Brain pericyte (primary cell): Measurements from ENCODE around the gene DPF3.
A peak's percentile ranks its signal among the peaks of the same experiment; 100 is the strongest.

ENCODE experiments used
- DNase-seq: peaks from one replicate; pipeline ENCODE4 v3.0.0-alpha.2; 2012; ENCODE audit warnings: low read depth, low spot score

The DPF3 gene

DNA sequence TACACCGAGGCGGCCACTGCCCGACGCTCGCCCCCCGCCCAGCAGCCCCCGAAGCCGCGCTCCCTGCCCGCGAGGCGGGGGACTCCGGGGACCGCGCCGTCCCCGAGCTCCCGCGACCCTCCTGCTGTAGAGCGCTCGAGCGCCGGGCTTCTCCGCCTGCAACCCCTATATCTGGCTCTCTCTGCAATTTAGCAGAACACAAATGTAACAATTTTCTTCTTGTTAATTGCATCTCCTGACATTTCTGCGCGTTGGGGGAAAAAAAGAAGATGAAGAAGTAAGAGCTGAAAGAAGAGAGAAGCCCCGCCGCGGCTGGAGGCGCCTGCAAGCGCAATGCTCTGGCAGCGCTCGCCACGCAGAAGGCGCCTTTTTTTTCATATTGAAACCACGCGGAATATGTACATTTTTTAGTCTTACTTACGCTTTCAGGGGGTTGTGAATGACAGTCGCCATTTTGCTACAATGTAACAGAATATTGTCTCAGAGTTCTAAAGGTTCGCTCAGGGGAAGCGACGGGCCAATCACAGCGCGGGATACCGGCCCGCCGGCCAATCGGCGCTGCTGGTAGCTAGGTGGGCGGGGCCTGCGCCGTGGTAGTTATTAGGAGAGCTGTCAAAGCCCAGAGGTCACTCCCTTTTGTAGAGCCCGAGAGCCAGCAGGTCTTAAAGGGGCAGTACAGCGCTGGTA, at the start of gene DPF3:
Gene DPF3 (minus strand): TSS at position 466 of the 687 bp plus-strand sequence. CDS start 13 bp downstream, at position 453.
- peak; percentile 87 for DNase-seq

DNA sequence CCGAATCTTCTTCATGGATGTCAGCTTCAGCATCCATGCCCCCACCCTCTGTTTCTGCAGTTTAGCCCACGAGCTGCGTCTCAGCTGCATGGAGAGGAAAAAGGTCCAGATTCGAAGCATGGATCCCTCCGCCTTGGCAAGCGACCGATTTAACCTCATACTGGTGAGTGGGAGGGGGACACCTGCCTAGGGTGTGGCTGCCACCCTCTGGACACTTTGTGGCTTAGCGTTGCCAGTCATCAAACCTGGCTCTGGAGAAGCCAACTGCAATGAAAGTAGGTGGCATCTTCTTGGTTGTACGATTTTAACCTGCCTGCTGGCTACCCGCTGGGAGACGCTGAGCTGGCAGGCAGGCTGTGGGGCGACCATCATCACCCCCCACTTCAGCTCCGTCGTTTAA, 49.0 kb upstream of the DPF3 start:
- DNase-seq = no peak

DNA sequence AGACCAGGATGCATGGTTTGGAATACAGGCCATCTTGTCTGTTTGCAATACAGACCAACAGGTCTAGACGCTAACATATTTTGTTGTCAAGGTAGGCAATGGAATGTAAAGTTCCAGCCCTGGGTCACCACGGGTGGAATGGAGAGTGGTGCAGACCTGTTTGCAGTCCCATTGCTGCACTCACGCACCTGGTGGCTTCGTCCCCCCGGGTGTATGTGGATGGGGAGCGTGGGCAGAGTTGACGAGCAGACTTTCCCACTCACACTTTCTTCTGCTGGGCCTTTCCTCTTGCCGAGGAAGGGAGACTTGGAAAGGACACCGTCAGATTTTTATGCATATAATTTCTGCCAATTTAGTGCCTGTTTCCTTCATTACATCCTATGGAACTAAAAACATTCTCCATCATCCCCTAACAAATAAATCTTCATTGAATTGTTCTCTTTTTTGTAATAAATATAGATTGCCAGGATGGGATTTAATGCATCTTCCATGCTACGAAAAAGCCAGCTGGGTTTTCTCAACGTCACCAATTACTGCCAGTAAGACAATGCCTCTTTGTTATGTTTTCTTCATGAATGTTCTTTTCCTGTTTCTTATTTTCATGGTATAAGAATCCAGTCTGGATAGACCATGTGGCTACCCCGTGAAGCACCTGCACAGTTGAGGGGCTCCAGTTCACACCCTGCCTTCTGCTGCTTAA, 47.5 kb upstream of the DPF3 start:
- no peak for DNase-seq

DNA sequence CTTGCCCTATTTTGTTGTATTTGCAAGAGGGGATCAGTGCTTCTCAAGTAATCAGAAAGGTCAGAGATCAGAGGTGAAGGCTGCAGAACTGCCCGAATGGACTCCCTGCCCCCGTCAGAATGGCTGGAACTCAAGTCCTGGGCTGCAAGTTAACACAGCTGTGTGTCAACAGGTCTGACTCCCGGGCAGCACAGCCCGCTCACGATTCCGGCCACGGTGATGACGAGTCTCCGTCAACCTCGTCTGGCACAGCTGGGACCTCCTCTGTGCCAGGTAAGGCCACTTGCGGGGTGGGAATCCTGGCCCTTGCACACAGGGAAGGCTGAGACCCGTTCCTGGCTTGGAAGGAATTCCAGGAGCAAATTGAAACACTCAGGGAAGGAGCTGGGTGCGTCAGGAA, 45.7 kb upstream of the DPF3 start:
- no peak for DNase-seq

DNA sequence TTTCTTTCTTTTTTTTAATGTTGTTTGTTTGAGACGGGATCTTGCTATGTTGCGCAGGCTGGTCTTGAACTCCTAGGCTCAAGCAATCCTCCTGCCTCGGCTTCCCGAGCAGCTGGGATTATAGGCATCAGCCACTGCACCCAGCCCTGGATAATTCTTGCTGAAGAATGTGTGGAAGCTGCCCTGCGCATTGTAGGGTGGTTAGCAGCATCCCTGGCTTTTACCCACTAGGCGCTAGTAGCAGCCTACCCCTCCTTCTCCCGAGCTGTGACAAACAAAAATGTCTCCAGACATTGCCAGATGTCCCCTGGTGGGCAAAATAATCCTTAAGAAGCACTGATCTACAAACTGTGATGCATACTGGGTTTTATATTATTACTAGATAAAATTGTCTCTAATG, 39.0 kb upstream of the DPF3 start:
- DNase-seq = no peak

DNA sequence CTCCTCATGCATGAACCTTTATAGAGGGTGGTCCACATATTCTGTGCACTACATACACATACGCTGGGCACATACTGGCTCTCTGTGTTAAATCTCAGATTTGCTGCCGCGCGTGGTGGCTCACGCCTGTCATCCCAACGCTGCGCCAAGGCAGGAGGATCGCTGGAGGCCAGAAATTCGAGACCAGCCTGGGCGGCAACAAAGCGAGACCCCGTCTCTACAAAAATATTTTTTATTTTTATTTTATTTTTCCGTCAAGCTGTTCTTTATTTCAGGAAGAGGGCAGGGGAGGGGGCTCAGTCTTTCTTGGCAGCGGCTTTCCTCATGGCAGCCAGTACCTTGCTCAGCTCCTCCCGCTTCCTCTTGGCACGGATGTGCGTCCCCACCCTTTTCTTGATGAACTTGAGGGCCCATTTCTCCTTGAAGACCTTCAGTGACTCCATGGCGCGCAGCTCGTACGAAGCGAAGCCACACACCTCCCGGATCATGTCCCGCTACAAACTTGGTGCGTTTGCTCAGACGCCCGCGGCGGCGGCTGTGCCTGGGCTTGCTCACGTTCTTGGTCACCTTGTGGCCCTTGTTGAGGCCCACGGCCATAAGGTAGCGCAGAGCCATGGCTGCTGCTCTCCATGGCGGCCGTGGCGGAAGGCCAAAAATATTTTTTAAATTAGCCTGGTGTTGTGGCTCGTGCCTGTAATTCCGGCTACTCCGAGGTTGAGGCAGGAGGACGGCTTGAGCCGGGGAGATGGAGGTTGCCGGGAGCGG, 35.6 kb upstream of the DPF3 start:
- no peak for DNase-seq

DNA sequence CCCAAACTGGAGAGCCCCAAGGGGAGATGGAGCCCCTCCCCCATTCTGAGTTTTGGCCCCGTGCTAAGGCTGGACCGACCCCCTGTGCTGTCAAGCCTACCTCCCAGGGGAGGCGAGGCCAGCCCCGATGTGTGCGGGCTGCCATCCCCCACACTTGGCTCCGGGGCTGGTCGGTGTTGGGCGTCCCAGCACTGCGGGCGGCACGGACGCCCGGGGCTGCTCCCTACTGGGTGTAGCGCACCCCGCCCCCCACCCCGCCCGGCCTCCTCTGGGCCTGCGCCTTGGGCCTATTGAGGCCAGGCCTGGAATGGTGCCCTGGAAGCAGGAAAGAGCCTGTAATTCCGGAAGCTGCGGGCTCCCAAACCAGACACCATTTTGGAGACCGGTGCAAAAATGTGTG, 35.0 kb upstream of the DPF3 start:
- DNase-seq = no peak

DNA sequence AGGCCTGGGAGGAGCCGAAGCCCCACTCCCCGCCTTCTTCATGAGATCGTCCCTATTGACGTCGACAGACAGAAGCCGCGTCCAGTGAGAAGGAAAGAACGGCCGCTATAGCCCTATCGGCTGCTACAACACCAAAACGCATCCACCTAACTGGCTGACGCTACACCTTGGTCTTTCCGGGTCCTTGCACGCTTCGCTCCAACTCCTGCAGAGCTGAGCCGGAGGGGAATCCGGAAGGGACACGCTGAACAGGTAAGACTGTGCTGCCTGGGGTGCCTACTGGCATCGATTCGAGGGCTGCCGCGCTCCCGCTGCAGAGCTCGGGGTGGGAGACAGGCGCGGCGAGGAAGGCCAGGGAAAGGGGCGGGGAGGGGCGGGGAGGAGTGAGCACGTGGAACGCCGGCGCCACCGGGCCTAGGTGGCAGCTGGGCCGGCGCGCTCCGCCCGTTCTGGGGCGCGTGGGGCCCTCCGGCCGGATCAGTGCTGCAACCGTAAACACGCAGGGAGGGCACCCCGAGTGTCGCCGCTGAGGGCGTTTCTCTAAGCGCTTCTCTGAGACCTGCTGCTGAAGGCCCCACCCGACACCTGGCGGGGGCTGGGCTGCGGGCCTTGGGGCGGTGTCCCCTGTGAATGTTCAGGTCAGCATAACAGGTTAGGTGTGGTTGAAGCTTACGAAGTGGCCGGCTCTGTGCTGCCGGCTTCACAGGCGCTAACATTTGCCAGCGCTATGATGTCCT, 32.6 kb upstream of the DPF3 start, which contains the start of gene DCAF4:
Gene DCAF4 (plus strand): TSS at position 173 of the 737 bp plus-strand sequence. CDS start 11,515 bp downstream, outside the sequence.
- peak; percentile 94 for DNase-seq

DNA sequence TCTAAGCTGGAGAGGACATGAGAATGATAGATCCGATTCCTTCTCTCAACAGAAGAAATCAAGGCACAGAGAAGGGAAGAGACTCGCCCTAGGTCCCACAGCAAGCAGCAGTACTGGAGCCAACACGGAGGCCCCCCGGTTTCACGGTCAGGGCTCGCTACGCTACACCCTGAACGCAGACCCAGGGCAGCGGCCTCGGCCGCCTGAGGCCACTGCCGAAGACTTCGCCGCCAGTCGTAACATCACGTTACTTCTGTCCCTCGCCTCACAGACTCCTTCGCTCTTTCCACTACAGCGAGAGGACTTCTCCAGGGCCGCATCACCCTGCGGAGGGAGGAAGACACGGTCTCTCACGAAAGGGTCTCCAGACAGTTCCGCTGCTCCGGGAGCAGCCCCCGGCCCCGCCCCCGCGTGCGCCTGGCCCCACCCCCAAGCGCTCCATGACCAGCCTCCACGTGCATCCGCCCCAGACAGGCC, 32.0 kb upstream of the DPF3 start:
- no peak for DNase-seq

DNA sequence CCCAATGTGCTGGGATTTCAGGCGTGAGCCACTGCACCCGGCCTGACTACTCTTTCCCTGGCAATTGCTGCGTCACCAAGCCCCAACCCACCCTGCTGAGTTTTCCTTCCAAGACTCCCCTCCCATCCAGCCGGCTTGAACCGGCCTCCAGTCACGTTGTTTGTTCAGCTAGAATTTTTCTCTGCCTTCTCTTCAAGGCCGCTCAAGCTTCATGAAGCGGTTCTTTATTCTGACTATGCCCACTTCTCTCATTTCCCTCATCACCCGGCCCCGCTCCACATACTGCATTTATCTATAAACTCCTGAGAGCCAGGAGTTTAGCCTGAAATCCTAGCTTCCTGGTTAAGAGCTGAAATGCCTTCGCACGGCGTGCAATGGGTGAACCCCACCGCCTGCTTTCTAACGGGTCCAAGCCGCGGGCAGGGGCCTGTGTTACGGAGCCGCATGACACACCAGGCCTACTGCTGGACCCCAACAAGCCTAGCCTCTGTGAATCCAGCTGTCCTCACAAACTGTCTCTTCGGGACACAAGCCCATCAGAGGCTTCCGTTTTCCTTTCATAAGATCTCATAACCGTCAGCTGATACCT, 31.4 kb upstream of the DPF3 start:
- DNase-seq = no peak

DNA sequence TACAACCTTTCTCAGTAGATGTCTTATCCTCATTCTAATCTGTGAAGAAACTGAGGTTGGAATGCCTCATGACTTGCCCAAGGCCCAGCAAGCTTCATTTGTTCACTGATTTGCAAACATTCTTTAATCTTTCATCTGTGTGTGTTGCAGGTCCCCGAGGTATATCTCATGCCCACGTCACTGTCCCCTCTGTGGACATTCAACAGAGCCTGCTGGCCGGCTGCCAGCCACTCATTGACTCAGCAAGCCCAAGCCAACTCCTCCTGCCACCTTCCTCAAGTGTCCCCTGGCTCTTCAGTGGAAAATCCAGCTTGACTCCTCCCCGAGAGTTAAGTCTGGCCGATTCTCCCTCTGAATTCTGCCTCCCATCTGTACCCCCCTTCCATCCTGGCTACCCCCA, 30.4 kb upstream of the DPF3 start:
- no peak for DNase-seq

DNA sequence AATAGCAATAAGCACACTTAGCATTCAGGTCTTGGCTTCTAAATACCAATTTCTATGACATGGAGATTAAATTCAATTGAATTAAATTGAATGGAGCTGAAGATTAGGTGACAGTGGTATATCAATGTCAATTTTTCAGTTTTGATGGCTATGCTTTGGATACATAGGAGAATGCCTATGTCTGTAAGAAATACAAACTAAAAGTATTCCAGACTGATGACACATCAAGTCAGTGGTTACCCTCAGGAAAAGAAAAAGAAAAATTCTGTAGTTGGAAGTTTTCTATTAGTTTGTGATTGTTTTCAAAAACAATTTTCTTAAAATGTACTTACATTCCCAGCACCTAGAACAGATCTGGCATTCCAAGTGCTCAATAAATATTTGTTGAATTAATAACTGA, 27.5 kb upstream of the DPF3 start:
- DNase-seq = no peak

DNA sequence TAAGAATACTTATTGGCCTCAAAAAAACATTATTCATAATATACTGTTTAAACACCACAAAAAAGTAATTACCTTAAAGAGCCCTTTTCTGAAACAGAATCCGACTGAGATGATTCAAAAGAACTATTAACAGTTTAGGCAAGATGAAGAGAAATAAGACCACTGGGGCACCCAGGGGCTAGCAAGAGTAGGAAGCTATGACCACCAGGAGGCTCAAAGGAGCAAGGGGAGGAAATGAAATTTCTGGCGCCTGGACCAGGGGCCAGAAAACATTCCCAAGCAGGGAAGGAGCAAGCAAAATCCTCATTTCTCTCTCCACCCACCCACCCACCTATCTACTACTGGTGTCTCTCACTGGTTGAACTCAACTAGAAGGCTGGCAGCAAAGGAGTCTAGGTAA, 26.1 kb upstream of the DPF3 start:
- DNase-seq = no peak

DNA sequence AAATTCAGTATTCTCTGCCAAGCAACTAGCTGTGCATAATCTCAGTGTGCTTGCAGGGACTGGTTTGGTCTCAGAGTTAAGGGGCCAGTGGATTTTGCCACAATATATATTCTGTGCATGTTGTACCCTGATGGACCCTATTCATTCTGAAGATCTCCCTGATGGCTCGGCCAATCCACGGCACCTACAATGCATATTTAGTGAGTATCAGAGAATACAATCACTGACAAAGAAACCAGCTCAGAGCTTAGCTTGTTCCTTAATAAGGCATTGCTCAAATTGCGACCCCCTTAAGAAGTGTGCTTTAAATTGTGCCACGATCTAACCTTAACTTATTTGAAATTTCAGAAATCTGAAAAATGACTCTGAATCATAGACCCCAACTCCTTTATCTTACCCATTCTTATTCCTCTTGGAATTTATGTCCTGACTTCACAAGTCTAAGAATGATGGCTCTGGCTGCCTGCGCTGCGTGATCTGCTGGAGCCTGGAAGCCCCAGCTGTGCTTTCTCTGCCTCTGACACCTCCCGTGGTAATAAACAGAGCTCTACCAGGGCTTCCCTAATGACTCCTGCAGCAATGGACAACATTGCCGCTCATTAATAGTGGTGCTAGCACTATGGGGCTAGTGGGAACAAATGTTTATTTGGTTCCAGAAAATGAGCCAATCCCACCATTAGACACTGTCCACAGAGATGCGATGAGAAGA, 23.3 kb upstream of the DPF3 start:
- DNase-seq = no peak

DNA sequence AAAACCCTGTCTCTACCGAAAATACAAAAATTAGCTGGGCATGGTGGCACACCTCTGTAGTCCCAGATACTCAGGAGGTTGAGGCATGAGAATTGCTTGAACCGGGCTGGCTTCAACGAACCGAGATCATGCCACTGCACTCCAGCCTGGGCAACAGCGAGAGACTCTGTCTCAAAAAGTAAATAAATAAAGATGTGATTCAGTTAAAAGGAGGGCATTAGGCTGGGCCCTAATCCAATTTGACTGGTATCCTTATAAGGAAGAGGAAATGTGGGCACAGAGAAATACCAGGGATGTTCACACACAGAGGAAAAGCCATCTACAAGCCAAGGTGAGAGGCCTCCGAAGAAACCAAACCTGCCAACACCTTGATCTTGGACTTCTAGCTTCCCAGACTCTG, 22.3 kb upstream of the DPF3 start:
- no peak for DNase-seq

DNA sequence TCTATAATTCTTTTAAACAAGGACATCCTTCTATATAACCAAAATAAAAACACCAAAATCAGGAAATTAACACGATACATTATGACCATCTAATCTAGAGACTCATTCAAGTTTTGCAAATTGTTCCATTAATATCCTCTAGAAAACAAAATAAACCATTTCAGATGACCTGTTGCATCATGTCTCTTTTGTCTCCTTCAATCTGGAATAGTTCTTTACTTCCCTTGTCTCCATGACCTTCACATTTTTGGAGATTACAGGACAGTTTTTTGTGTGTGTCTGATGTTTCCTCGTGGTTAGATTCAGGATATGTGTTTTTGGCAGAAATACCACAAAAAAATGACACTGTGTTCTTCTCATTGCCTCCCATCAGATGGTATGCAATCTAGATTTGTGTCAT, 19.9 kb upstream of the DPF3 start:
- no peak for DNase-seq

DNA sequence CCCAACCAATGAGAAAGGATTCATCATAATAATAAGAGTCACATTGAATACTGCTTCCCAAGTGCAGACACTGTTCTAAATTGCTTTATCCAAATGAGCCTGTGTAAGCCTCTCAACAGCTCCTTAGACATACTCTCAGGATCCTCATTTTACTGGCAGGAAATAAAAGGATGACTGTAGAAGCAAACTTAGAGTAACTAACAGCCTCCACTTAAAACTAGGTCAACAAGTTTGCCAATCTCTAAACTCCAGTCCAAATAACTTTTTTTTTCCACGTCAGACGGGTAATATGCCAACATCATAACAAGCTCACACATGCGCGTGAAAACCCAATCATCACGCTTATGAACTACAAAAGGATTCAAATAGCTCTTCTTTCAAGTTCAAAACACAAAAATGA, 15.3 kb upstream of the DPF3 start:
- DNase-seq = no peak

DNA sequence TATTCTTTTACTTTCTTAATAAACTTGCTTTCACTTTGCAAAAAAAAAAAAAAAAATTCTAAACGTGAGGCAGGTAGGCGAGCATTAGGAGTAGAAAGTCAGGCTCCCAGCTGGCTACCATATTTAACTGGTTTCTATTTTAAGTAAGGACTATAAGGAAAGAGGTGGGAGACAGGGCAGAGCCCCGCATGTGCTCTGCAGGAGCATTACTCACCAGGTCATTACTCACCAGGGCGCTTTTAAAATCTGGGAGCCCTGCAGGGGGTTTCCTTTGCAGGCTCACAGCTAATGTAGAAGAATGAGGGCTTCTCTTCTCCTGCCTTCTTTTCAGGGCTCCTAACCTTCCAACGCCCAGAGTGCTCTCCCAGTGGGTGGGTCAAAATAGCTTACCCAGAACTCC, 14.0 kb upstream of the DPF3 start:
- DNase-seq = no peak

DNA sequence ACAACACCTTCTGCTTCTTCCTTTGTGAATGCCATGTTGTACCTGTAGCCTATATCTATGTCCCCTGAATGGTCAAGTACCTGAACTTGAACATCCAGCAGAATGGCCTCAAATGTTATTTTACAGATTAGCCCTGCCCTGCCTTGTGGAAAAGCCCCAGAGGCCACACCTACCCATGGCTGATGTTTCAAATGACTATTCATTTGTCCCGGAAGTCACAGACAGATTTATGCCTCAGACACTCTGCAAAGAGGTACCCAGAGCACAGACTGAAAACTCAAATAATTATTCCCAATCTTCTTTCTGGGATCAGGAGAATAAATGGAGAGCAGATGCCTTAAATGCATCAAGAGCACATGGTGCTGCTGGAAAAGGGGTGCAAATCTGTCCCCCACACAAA, 13.0 kb upstream of the DPF3 start:
- DNase-seq = no peak

DNA sequence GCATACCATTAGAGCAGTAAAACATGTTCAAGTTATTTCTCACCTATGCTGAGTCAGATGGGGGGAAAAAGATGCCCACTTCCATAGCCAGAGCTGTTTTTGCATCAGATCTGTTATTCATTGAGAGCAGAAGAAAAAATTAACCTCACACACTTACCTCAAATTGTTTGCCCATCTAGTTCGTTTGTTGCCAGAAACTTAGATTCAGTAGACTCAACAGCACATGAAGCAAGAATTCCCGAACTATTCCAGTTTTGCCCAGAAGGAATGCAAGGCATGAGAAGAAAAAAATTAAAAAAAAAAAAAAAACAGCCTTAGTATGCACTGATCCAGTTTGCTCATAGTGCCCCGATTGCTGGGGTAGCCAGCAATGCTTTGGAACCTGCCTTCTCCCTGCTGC, 12.4 kb upstream of the DPF3 start:
- no peak for DNase-seq
